HepG2 (cell line): ENCODE measurements around the gene BBOF1. TPM values are rescaled to one million over a fixed set of nuclear protein-coding genes. Genes with fewer than 3 reads are reported as not detected.

Experiments used
- ARNTL ChIP-seq: sonication (generic); formaldehyde crosslinking; IDR thresholded peaks from 2 replicates; pipeline ENCODE4 v1.4.0; 2020; ENCODE audit warnings: mild to moderate bottlenecking, missing genetic modification reagents
- GATA4 ChIP-seq: sonication (generic); IDR thresholded peaks from 2 replicates; pipeline ENCODE4 v1.6.1; 2016; ENCODE audit warnings: antibody characterized with exemption, low read depth, borderline replicate concordance
- HDAC2 ChIP-seq: sonication (generic); formaldehyde crosslinking; IDR thresholded peaks from 2 replicates; pipeline ENCODE4 v1.4.0; 2020; ENCODE audit warnings: missing genetic modification reagents
- HMG20B ChIP-seq: conservative IDR thresholded peaks from 2 replicates; pipeline ENCODE4 v1.6.1; 2016; ENCODE audit warnings: missing genetic modification reagents, missing compliant biosample characterization
- HNF1A ChIP-seq, 2 experiments: sonication (generic) in 1 of 2; formaldehyde crosslinking in 1 of 2; IDR thresholded peaks; 2 replicates each; pipeline versions ENCODE4 v1.4.0 to v1.6.1; 2016 to 2020; ENCODE audit warnings: borderline replicate concordance in 1 of 2, low read depth in 1 of 2, mild to moderate bottlenecking in 1 of 2, missing genetic modification reagents in 1 of 2
- HNF4G ChIP-seq, 2 experiments: sonication (generic) in 1 of 2; formaldehyde crosslinking in 1 of 2; IDR thresholded peaks; 2 replicates each; pipeline versions ENCODE4 v1.4.0 to v1.6.1; 2011 to 2020; ENCODE audit warnings: borderline replicate concordance in 2 of 2, low read depth in 2 of 2, mild to moderate bottlenecking in 2 of 2, low read length in 1 of 2, missing genetic modification reagents in 1 of 2, moderate library complexity in 1 of 2
- MBNL3 ChIP-seq: fragments of 250-450 bp; sonication (Bioruptor Pico); conservative IDR thresholded peaks from 2 replicates; pipeline ENCODE4 v1.8.0; 2022; ENCODE audit warnings: mild to moderate bottlenecking, inconsistent platforms
- PHB2 ChIP-seq: fragments of 450-650 bp; IDR thresholded peaks from 2 replicates; pipeline ENCODE4 v1.6.1; 2018; ENCODE audit not compliant: partially characterized antibody
- PHF8 ChIP-seq: sonication (generic); formaldehyde crosslinking; IDR thresholded peaks from 2 replicates; pipeline ENCODE4 v1.5.0; 2020; ENCODE audit warnings: missing genetic modification reagents
- SMARCC2 ChIP-seq: fragments of 450-650 bp; IDR thresholded peaks from 2 replicates; pipeline ENCODE4 v1.6.1; 2017; ENCODE audit warnings: antibody characterized with exemption, mild to moderate bottlenecking
- STAT6 ChIP-seq: sonication (generic); formaldehyde crosslinking; IDR thresholded peaks from 2 replicates; pipeline ENCODE4 v1.4.0; 2020; ENCODE audit warnings: missing genetic modification reagents, mild to moderate bottlenecking, borderline replicate concordance
- ZNF263 ChIP-seq: sonication (generic); formaldehyde crosslinking; IDR thresholded peaks from 2 replicates; pipeline ENCODE4 v1.4.0; 2020; ENCODE audit warnings: missing genetic modification reagents
- ZNF326 ChIP-seq: sonication (generic); formaldehyde crosslinking; IDR thresholded peaks from 2 replicates; pipeline ENCODE4 v1.4.0; 2020; ENCODE audit warnings: missing genetic modification reagents, borderline replicate concordance
- ZNF414 ChIP-seq: sonication (generic); formaldehyde crosslinking; IDR thresholded peaks from 2 replicates; pipeline ENCODE4 v1.5.0; 2020; ENCODE audit warnings: missing genetic modification reagents
- ZNF496 ChIP-seq: sonication (generic); formaldehyde crosslinking; IDR thresholded peaks from 2 replicates; pipeline ENCODE4 v1.8.1; 2023; ENCODE audit warnings: mild to moderate bottlenecking, moderate library complexity, missing genetic modification reagents; ENCODE audit not compliant: insufficient replicate concordance
- ZNF513 ChIP-seq: sonication (generic); formaldehyde crosslinking; conservative IDR thresholded peaks from 2 replicates; pipeline ENCODE4 v1.5.0; 2020; ENCODE audit warnings: missing genetic modification reagents
- ZNF547 ChIP-seq: sonication (generic); formaldehyde crosslinking; IDR thresholded peaks from 2 replicates; pipeline ENCODE4 v1.5.1; 2020; ENCODE audit warnings: mild to moderate bottlenecking, missing genetic modification reagents
- ZNF839 ChIP-seq: sonication (generic); formaldehyde crosslinking; IDR thresholded peaks from 2 replicates; pipeline ENCODE4 v1.4.0; 2020; ENCODE audit warnings: missing genetic modification reagents, mild to moderate bottlenecking, borderline replicate concordance
- polyA plus RNA-seq, 8 experiments: library from polyadenylated mRNA; depleted of rRNA in 3 of 8; stranded (reverse) in 7 of 8; unstranded in 1 of 8; fragments of >200 nt; fragmentation: Illumina TruSeq in 4 of 8; extraction: Trizol in 4 of 8; gene quantifications; 2 replicates each; pipeline versions ENCODE4 v1.2.1 to v1.2.3, GENCODE V29; 2011 to 2016; ENCODE audit warnings: low read depth in 4 of 8, missing spikeins in 1 of 8, mixed read lengths in 1 of 8; ENCODE audit not compliant: insufficient read depth in 1 of 8
- total RNA-seq, 5 experiments: library from RNA; depleted of rRNA; stranded (reverse); fragments of >200 nt; fragmentation: Illumina TruSeq; extraction: Trizol; gene quantifications; 2 replicates each; pipeline ENCODE4 v1.2.3, GENCODE V29; 2016; ENCODE audit warnings: low read depth in 1 of 5

The BBOF1 gene
- total and polyA plus RNA-seq, 2 of the 13 experiments (the other 11 are each of a cell fraction or from before 2014, with no cell fraction given): 1.6 to 2.3 TPM

- peak; percentile 57; the same call in 1 of the 2 replicates for TF ChIP-seq HNF1A (IDR thresholded peaks at IDR 0.05; ENCODE audit: low read depth)
- TF ChIP-seq HNF1A (CRISPR knock-in tag; IDR thresholded peaks at IDR 0.05; ENCODE audit: borderline replicate concordance): peak; percentile 82
- no peak for TF ChIP-seq ZNF326
- no peak for TF ChIP-seq MBNL3 (CRISPR knock-in tag)
- no peak for TF ChIP-seq ZNF263 (CRISPR knock-in tag)
- TF ChIP-seq PHF8 (CRISPR knock-in tag): no peak
- peak; percentile 43; the same call in 1 of the 2 replicates for TF ChIP-seq HDAC2 (CRISPR knock-in tag)
- no peak for TF ChIP-seq ZNF839 (CRISPR knock-in tag)
- TF ChIP-seq ARNTL (CRISPR knock-in tag): peak; percentile 28; the same call in 1 of the 2 replicates
- peak; percentile 13; the same call in 1 of the 2 replicates for TF ChIP-seq HNF4G (IDR thresholded peaks at IDR 0.05; ENCODE audit: borderline replicate concordance, low read depth, low read length)
- no peak for TF ChIP-seq HNF4G (CRISPR knock-in tag; IDR thresholded peaks at IDR 0.05; ENCODE audit: borderline replicate concordance, low read depth)
- TF ChIP-seq PHB2: no peak
- no peak for TF ChIP-seq SMARCC2
- TF ChIP-seq ZNF513 (CRISPR knock-in tag): no peak
- no peak for TF ChIP-seq STAT6
- no peak for TF ChIP-seq ZNF547
- peak; percentile 61; the same call in 1 of the 2 replicates for TF ChIP-seq HMG20B (CRISPR knock-in tag)
- TF ChIP-seq GATA4: no peak
- no peak for TF ChIP-seq ZNF496 (CRISPR knock-in tag)
- 0 out of 2 replicates have a peak, but pooled peaks have one; percentile 59 for TF ChIP-seq ZNF414 (CRISPR knock-in tag)
These were observed 22.4 kb upstream of the BBOF1 start (continued) for GRCh38 chr14:73996731-73997107.
